ENCODE measurements around the gene CHST11.

DNA sequence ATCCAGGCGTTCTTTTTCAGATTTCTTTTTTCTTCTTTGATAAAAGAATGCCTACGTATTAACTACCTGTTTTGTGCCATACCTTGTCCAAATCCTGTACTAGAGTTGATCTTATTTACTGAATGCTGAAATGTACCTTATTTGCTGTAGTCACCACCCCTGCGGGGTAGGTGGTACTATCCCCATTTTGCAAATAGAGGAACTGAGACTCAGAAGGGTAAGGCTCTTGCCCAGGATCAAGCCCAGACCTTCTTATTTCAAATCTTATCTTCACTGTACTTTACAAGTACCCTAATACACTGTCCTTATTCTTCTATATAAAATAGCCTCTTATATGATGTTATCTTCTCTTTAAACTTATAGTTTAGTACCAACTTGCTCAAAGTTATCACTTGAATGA is 294.8 kb downstream of the CHST11 start:
- TF ChIP-seq CTCF (IDR thresholded peaks at IDR 0.05) (no peak), POLR2A (IDR thresholded peaks at IDR 0.05) (no peak)
